ENCODE measurements around the gene TNRC18. TPM values are rescaled to one million over a fixed set of nuclear protein-coding genes. Genes with fewer than 3 reads are reported as not detected.
A peak's percentile ranks its signal among the peaks of the same experiment; 100 is the strongest.
"Not testable (repeated sequence)": the region's sequence is repeated elsewhere in the genome, so short reads cannot be mapped to it uniquely, and the experiment has no call there.

Gene TNRC18
- total RNA-seq, 2 donors from 2014 or later = 46.3 to 49.2 TPM

- no peak overlapping the region for H3K27ac Mint-ChIP-seq
- peak overlapping the region; percentile 28 for H3K4me3 Mint-ChIP-seq
- no peaks in the 10 kb centered on the region for H3K9me3 Mint-ChIP-seq
- H3K4me1 Mint-ChIP-seq = peaks cover 11% of the 10 kb centered on the region
- H3K27me3 Mint-ChIP-seq = no peaks in the 10 kb centered on the region
- no peak for ATAC-seq (replicated peaks)
- no peaks in the 10 kb centered on the region for H3K36me3 Mint-ChIP-seq (ENCODE audit: low read depth)
These were observed 129.3 kb downstream of the TNRC18 start for GRCh38 chr7:5294169-5294987.

- not testable (repeated sequence) for H3K9me3 Mint-ChIP-seq; H3K4me1 Mint-ChIP-seq; ATAC-seq (replicated peaks); H3K36me3 Mint-ChIP-seq (ENCODE audit: low read depth); H3K27ac Mint-ChIP-seq; H3K4me3 Mint-ChIP-seq; H3K27me3 Mint-ChIP-seq
These were observed 131.8 kb downstream of the TNRC18 start for GRCh38 chr7:5291711-5292335.

- H3K9me3 Mint-ChIP-seq = no peaks in the 10 kb centered on the region
- no peaks in the 10 kb centered on the region for H3K36me3 Mint-ChIP-seq (ENCODE audit: low read depth)
- H3K4me3 Mint-ChIP-seq = no peak overlapping the region
- no peak overlapping the region for H3K27ac Mint-ChIP-seq
- ATAC-seq (replicated peaks) = no peak
- no peaks in the 10 kb centered on the region for H3K27me3 Mint-ChIP-seq
- H3K4me1 Mint-ChIP-seq = no peaks in the 10 kb centered on the region
These were observed 132.3 kb downstream of the TNRC18 start for GRCh38 chr7:5291301-5291700.

DNA sequence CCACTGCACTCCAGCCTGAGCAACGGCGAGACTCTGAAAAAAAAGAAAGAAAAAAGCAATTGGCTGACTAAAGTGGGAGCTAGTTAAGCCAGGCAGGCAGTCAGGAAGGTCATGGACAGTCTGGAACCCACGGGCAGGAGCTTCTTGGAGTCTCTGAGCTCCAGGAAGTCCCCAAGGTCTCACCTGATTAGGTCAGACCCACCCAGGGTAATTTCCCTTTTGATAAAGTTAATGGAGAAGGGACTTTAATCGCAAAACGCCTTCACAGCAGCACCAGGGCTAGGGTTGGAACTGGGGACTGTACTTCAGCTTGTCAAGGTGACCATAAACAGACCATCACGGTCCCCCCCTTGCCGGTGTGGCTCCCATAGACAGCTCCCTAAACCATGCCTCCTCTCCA, 134.3 kb downstream of the TNRC18 start:
- Mint-ChIP-seq H3K27me3 (peaks cover under 1% of the 10 kb centered on the region), H3K4me1 (no peaks in the 10 kb centered on the region), H3K9me3 (no peaks in the 10 kb centered on the region), H3K4me3 (no peak overlapping the region), H3K36me3 (ENCODE audit: low read depth) (no peaks in the 10 kb centered on the region), H3K27ac (no peak overlapping the region)
- ATAC-seq (replicated peaks) = no peak

- not testable (repeated sequence) for H3K36me3 Mint-ChIP-seq (ENCODE audit: low read depth); ATAC-seq (replicated peaks); H3K27me3 Mint-ChIP-seq; H3K4me1 Mint-ChIP-seq; H3K4me3 Mint-ChIP-seq; H3K27ac Mint-ChIP-seq; H3K9me3 Mint-ChIP-seq
These were observed 135.1 kb downstream of the TNRC18 start for GRCh38 chr7:5288560-5288959.

GRCh38 chr7:5287802-5288201, 135.8 kb downstream of the TNRC18 start:
- Mint-ChIP-seq H3K4me3 (no peak overlapping the region), H3K4me1 (no peaks in the 10 kb centered on the region), H3K27ac (no peak overlapping the region), H3K9me3 (no peaks in the 10 kb centered on the region), H3K36me3 (ENCODE audit: low read depth) (no peaks in the 10 kb centered on the region), H3K27me3 (peaks cover 4% of the 10 kb centered on the region)
- ATAC-seq (replicated peaks) = no peak

- not testable (repeated sequence) for ATAC-seq (replicated peaks); H3K27ac Mint-ChIP-seq; H3K36me3 Mint-ChIP-seq (ENCODE audit: low read depth); H3K27me3 Mint-ChIP-seq; H3K4me1 Mint-ChIP-seq; H3K4me3 Mint-ChIP-seq; H3K9me3 Mint-ChIP-seq
These were observed 136.3 kb downstream of the TNRC18 start for GRCh38 chr7:5287373-5287772.

DNA sequence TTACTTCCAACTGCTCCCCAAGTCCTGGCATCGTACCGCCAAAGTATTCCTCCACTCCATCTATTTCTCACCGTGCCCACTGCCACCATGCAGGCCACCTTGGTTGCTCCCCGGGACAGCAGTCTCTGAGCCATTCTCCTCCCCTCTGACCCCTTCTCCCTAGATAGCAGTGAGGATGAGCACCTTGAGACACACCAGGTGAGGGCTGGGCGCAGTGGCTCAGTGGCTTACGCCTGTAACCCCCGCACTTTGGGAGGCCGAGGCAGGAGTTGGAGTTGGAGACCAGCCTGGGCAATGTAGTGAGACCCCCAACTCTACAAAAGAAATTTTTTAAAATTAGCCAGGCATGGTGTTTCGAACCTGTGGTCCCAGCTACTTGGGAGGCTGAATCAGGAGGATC, 136.7 kb downstream of the TNRC18 start:
- peaks cover 4% of the 10 kb centered on the region for H3K27me3 Mint-ChIP-seq
- H3K4me3 Mint-ChIP-seq = no peak overlapping the region
- no peaks in the 10 kb centered on the region for H3K36me3 Mint-ChIP-seq (ENCODE audit: low read depth)
- no peak overlapping the region for H3K27ac Mint-ChIP-seq
- no peaks in the 10 kb centered on the region for H3K9me3 Mint-ChIP-seq
- H3K4me1 Mint-ChIP-seq = no peaks in the 10 kb centered on the region
- ATAC-seq (replicated peaks) = no peak

DNA sequence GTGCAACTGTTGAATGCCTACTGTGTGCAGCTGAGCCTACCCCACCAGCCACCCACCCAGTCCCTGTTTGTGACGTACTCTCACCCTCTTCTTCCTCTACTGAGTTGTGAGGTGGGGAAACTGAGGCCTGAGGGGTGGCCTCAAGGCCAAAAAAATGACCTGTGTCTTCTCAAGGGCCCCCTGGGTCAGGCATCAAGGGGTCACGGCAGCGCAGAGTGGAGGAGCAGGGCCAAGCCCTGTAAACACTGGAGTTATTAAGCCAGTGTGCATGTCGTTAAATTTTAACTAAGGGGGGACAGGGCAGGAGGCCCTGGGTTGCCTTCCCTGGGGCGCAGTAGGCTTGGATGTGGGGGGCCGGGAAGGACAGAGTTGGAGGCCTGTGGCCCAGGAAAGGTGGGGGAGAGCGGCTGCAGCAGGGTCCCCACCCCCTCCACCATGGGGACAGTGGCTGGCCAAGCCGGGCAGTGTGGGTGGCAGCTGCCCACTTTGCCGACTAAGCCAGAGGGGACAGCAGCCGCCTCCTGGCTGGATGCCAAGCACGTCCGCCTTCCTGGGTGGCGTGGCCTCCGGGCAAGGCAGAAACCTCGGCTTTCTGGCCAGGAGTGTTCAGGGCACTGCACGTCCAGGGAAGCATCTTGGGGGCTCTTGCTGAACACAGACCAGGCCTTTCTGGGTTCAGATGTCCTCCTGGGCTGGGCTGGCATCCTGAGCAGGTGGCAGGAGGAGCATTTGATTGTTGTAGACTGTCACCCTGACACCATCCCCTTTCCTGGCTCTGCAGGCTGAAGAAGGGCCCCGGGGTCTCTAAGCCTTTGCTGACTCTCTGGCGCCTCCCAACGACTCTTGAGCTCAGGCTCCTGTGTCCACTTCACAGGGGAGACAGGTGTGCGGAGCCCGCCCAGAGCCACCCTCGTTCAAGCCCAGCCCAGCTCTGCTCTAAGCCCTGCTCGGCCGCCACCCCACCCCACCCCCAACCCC, 139.0 kb downstream of the TNRC18 start:
- Mint-ChIP-seq H3K4me1 (no peaks in the 10 kb centered on the region), H3K9me3 (no peaks in the 10 kb centered on the region), H3K27me3 (peaks cover 4% of the 10 kb centered on the region), H3K4me3 (no peak overlapping the region), H3K36me3 (ENCODE audit: low read depth) (no peaks in the 10 kb centered on the region), H3K27ac (no peak overlapping the region)
- ATAC-seq (replicated peaks) = no peak

- Mint-ChIP-seq H3K27me3 (peaks cover 4% of the 10 kb centered on the region), H3K4me3 (no peak overlapping the region), H3K27ac (no peak overlapping the region), H3K9me3 (no peaks in the 10 kb centered on the region), H3K36me3 (ENCODE audit: low read depth) (no peaks in the 10 kb centered on the region), H3K4me1 (no peaks in the 10 kb centered on the region)
- ATAC-seq (replicated peaks) = no peak
These were observed 140.0 kb downstream of the TNRC18 start for GRCh38 chr7:5283421-5284303.

- Mint-ChIP-seq H3K27ac (no peak within 1 kb of the TSS), H3K36me3 (ENCODE audit: low read depth) (no peaks in the 10 kb centered on the region), H3K4me3 (no peak within 1 kb of the TSS), H3K9me3 (no peaks in the 10 kb centered on the region), H3K27me3 (peaks cover 4% of the 10 kb centered on the region), H3K4me1 (no peaks in the 10 kb centered on the region)
- peak; percentile 66 for ATAC-seq (replicated peaks)
These were observed 140.9 kb downstream of the TNRC18 start, which contains the start of gene SLC29A4 for GRCh38 chr7:5282543-5283316. Gene SLC29A4, plus strand, starts transcription at chr7:5282943. Its CDS starts 4,874 bp downstream, at chr7:5287817.

DNA sequence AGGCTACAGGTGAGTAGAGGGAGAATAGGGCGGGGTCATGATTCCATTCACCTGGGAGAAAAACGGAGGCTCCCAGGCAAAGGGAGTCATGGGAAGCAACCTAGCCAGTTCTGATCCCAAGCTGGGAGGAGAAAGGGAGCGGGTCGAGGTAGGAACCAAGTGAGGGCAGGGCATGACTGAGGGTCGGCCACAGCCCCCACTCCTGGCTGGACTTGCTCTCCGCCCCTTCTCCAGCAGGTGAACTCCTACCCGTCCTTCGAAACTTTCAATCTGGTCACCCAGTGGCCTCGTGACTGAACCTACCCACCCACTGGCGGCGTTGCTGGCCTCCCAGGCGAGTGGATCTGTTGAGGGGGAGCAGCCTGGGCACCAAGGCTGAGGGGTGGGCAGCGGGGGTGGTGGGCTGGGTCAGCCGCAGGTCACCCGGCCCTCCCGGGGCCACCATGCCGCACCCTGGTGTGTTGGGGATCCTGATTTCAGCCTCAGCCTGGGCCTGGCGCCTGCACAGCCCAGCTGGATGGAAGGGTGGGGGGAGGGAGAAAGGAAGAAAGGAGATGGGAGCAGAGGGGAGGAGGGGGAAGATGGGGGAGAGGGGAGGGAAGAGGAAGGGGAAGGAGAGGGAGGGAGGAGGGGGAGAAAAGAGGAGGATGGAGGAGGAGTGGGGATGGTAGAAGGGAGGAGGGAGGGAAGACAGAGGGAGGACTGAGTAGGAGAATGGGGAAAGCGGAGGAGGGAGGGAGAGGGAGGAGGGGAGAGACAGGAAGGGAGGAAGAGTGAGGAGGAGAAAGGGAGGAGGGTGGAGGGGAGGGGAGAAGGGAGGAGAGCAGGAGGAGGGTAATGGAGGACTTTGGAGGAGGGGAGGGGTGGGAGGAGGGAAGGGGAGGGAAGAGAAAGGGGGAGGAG, 141.8 kb downstream of the TNRC18 start:
- ATAC-seq (replicated peaks); H3K36me3 Mint-ChIP-seq (ENCODE audit: low read depth); H3K9me3 Mint-ChIP-seq; H3K27me3 Mint-ChIP-seq; H3K27ac Mint-ChIP-seq; H3K4me1 Mint-ChIP-seq; H3K4me3 Mint-ChIP-seq: not testable (repeated sequence)

All from activated T-helper 17 cell treated with anti-CD3 and anti-CD28 coated beads, Interleukin-2, amount 50 U/mL, for 72 hours (primary cell).